Heart left ventricle (tissue), 16 donors: ENCODE results near the gene SIM2. TPM values are rescaled to one million over a fixed set of nuclear protein-coding genes. Genes with fewer than 3 reads are reported as not detected.
A peak's percentile ranks its signal among the peaks of the same experiment; 100 is the strongest.

ENCODE experiments used
- ATAC-seq, 4 donors: fragments of 200-7000 bp; cut with Tn5 transposase; one replicate each; pipeline ENCODE4 v1.9.1; 2020 to 2022; ENCODE audit warnings: moderate library complexity in 4 of 4, mild to moderate bottlenecking in 3 of 4, moderate number of reproducible peaks in 1 of 4
- DNase-seq, 5 donors: peaks; one replicate each; pipeline ENCODE4 v3.0.0-alpha.2; 2020
- H3K27ac ChIP-seq, 12 donors: fragments of 200-600 bp; sonication (generic) in 4 of 12; one replicate each; pipeline versions ENCODE4 v1.5.0 to v1.8.0; 2016 to 2022; ENCODE audit warnings: mild to moderate bottlenecking in 2 of 12
- H3K27me3 ChIP-seq, 9 donors: fragments of 200-600 bp; sonication (generic) in 2 of 9; one replicate each; pipeline versions ENCODE4 v1.5.1 to v1.8.0; 2016 to 2022; ENCODE audit warnings: mild to moderate bottlenecking in 3 of 9
- H3K36me3 ChIP-seq, 9 donors: fragments of 200-600 bp; sonication (generic) in 2 of 9; one replicate each; pipeline versions ENCODE4 v1.5.0 to v1.8.0; 2018 to 2022; ENCODE audit warnings: mild to moderate bottlenecking in 2 of 9
- H3K4me1 ChIP-seq, 12 donors: fragments of 200-600 bp; sonication (generic) in 4 of 12; one replicate each; pipeline versions ENCODE4 v1.5.0 to v1.8.0; 2016 to 2022; ENCODE audit warnings: mild to moderate bottlenecking in 3 of 12
- H3K4me3 ChIP-seq, 12 donors: fragments of 200-600 bp; sonication (generic) in 4 of 12; one replicate each; pipeline versions ENCODE4 v1.5.0 to v1.8.0; 2017 to 2022; ENCODE audit warnings: mild to moderate bottlenecking in 9 of 12, moderate library complexity in 4 of 12
- H3K9me3 ChIP-seq, 12 donors: fragments of 200-600 bp; sonication (generic) in 4 of 12; one replicate each; pipeline versions ENCODE4 v1.5.0 to v1.8.0; 2016 to 2022; ENCODE audit warnings: mild to moderate bottlenecking in 1 of 12
- POLR2A ChIP-seq, 2 donors: fragments of 450-650 bp; IDR thresholded peaks; one replicate each; pipeline ENCODE4 v1.6.1; 2017; ENCODE audit warnings: antibody characterized with exemption in 2 of 2, mild to moderate bottlenecking in 2 of 2, moderate library complexity in 2 of 2
- WGBS, 4 donors: extraction: QIAGEN DNeasy Blood & Tissue Kit in 2 of 4; methylation state at CpG; one replicate each; pipeline versions ENCODE4 v1.1.5 to v1.1.7; 2013 to 2018; 5-methylcytosine and 5-hydroxymethylcytosine counted together
- intact Hi-C, 10 donors: fragments of 100-400 bp; cut with DNase I; formaldehyde crosslinking; loops; one replicate each; pipeline versions ENCODE4 v1.11.1 to v1.14.2; 2022
- polyA plus RNA-seq, 2 donors: library from polyadenylated mRNA; stranded (reverse); fragments of 200-250 nt; gene quantifications; one replicate each; pipeline ENCODE4 v1.2.3, GENCODE V29; 2013
- total RNA-seq, 9 donors: library from RNA; depleted of rRNA in 2 of 9; stranded (reverse); fragments of >200 nt in 2 of 9; fragmentation: NEBNext Ultra II Directional in 3 of 9; extraction: Animal tissue kit (Norgen Biotek cat#: 25700) in 3 of 9; gene quantifications; one replicate each; pipeline versions ENCODE4 v1.1.0 to v1.2.4, GENCODE V29; 2016 to 2023
- TF ChIP-seq, protein P1 (sequence below), 12 donors: fragments of 200-600 bp; sonication (generic) in 4 of 12; IDR thresholded peaks; one replicate each; pipeline versions ENCODE4 v1.5.0 to v1.8.0; 2018 to 2022; ENCODE audit warnings: antibody characterized with exemption in 12 of 12, mild to moderate bottlenecking in 5 of 12
- donor health status: ischemic (EF 13 %, LVEDD 7.1; RV severe dilation, severe dysfunction).
- donor health status: healthy with polysubstance abuse.
- donor health status: DM: no; HTN: yes; CAD: no.
- donor health status: DM: no; HTN: no; CAD: no.
- donor health status: ischemic (EF 25% LVEDD 6.9; RV normal size, moderate dysfunction).
- donor health status: ischemic (EF 25% LVEDD 5.7; RV mildly dilated, moderate dysfunction).
- donor health status: healthy.
- donor health status: DM: yes; HTN: yes; CAD: no.
- donor health status: ischemic (EF 35%, LVEDD 5.7; RV mildly dilated, moderate dysfunction).
- donor health status: nonischemic (EF 11% LVEDD 7.7; RV severe dilation, severe dysfunction).
- donor health status: DM: yes; HTN: yes; CAD: no.
- donor health status: PGD.
- donor health status: ischemic (EF 29% LVEDD 5.4; RV normal size, mild dysfunction).
- donor health status: nonischemic (EF 23%, LVEDD 6.1; RV moderate dilation, normal function).

The SIM2 gene
- total and polyA plus RNA-seq, 11 donors = 0.01 to 0.88 (median 0.15) TPM; not detected in 8

DNA sequence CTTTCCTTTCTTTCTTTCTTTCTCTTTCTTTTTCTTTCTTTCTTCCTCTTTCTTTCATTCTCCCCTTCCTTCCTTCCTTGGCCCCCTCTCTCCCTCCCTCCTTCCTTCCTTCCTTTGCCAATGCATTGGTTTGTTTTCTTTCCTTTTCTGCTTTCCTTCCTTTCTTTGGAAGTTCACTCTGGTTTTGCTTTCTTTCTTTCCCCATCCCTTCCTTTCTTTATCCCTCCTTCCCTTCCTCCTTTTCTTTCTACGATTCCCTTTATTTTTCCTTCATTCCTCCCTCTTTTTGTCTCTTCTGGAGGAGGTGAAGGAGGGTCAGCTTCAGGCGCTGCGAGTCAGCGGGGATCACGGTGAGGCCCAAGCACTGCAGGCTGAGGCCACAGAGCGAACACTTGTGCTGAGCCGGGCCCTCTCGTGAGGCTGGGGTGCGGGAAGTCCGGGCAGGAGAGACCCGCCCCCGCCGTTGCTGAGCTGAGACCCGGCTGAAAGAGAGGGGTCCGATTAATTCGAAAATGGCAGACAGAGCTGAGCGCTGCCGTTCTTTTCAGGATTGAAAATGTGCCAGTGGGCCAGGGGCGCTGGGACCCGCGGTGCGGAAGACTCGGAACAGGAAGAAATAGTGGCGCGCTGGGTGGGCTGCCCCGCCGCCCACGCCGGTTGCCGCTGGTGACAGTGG is 1.5 kb downstream of the SIM2 start:
- Histone ChIP-seq H3K27me3 (peaks cover 89 to 100% (median 100%) of the 10 kb centered on the region in 9 donors), H3K4me1 (peaks cover 15 to 72% (median 49%) of the 10 kb centered on the region in 12 donors), H3K36me3 (no peaks in the 10 kb centered on the region), H3K4me3 (peak overlapping the region; percentile 12 to 56 (median 25)), H3K9me3 (no peaks in the 10 kb centered on the region), H3K27ac (no peak overlapping the region)
- DNase-seq (no peak), ATAC-seq (no peak)
- 2 to 5% (median 5%) methylated on average over 29 to 30 of the region's 30 CpGs for WGBS, 4 donors
- intact Hi-C loops = no loop called here
- TF ChIP-seq POLR2A (IDR thresholded peaks at IDR 0.05) = no peak
- TF ChIP-seq, protein P1, sequence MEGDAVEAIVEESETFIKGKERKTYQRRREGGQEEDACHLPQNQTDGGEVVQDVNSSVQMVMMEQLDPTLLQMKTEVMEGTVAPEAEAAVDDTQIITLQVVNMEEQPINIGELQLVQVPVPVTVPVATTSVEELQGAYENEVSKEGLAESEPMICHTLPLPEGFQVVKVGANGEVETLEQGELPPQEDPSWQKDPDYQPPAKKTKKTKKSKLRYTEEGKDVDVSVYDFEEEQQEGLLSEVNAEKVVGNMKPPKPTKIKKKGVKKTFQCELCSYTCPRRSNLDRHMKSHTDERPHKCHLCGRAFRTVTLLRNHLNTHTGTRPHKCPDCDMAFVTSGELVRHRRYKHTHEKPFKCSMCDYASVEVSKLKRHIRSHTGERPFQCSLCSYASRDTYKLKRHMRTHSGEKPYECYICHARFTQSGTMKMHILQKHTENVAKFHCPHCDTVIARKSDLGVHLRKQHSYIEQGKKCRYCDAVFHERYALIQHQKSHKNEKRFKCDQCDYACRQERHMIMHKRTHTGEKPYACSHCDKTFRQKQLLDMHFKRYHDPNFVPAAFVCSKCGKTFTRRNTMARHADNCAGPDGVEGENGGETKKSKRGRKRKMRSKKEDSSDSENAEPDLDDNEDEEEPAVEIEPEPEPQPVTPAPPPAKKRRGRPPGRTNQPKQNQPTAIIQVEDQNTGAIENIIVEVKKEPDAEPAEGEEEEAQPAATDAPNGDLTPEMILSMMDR (IDR thresholded peaks at IDR 0.05) = no peak

DNA sequence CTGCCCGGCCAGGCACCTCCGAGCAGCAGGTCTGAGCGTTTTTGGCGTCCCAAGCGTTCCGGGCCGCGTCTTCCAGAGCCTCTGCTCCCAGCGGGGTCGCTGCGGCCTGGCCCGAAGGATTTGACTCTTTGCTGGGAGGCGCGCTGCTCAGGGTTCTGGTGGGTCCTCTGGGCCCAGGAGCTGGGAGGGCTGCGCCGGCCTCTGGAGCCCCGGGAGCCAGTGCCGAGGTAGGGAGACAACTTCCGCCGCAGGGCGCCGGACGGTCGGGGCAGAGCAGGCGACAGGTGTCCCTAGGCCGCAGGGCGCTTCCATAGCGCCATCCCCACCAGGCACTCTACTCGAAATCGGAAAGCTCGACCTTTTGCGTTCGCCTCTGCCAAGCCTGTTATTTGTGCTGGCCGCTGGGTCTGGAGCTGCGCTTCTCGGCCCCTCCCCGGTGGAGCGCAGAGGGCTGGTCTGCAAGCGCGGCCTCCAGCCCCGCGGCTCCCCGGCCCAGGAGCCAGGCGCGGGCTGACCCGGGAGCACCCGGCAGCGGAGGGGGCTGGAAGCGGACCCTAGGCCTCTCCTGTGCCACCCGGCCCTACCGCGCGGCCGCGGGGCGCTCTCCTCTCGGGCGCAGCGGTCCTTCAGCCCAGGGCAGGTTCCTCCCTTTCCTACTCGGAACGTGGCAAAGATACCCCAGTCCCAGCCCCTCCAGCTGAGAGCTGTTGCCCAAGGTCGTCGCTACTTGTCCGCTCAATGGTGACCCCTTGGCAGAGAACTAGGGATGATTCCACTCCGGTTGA is 2.2 kb downstream of the SIM2 start:
- no peak for TF ChIP-seq POLR2A (IDR thresholded peaks at IDR 0.05)
- TF ChIP-seq, protein P1 (IDR thresholded peaks at IDR 0.05) = no peak
- Histone ChIP-seq H3K4me3 (peak overlapping the region; percentile 3 to 56 (median 25)), H3K27me3 (peaks cover 89 to 100% (median 100%) of the 10 kb centered on the region in 9 donors), H3K4me1 (peaks cover 15 to 74% (median 50%) of the 10 kb centered on the region in 12 donors), H3K9me3 (no peaks in the 10 kb centered on the region), H3K36me3 (no peaks in the 10 kb centered on the region), H3K27ac (no peak overlapping the region)
- WGBS, 4 donors = 2 to 3% (median 2%) methylated on average over 21 to 65 of the region's 65 CpGs
- DNase-seq = peak in 1 of 5 donors; percentile 24
- intact Hi-C loops = no loop called here
- ATAC-seq = peak in 2 of 4 donors; percentile 21 to 28

DNA sequence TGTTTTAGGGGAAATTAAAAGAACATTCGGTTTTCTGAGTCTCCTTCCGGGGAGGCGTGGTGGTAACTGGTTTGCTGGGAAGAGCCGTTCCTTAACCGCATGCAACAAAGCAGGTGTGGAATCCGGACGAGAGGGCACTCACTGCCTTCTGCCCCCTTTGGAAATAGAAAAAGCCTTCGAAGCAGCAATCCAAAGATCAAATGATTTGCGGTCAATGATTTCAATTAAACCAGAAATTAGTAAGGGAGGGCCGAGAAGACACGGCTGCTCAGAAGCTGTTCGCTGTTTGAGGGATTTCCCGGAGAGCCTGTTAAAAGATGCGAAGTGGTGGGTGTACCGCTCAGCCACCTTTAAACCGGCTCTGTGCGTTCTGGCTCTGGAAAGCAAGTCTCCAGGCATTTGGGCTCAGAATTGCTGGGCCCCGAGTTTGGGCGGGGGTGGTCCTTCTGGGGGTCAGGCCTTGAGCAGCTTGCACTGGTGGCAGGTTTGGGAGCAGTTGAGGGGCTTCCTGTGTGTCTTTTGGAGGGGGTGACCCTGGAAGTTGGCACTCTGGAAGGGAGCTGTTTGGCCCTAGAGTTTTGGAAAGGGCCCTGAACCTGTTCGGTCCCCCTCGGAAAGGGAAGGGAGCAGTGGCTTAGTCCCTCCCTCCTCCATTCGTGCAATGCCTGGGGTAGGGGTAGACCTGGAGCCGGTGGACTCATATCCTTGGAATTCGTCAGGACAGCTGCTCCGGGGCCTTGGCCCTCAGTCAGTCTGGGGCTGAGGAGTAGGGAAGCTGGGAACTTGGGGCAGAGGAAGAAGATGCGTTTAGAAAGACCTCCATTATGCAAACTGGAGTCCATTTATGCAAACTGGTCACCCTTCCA is 3.1 kb downstream of the SIM2 start:
- H3K27ac ChIP-seq = no peak overlapping the region
- DNase-seq (no peak), ATAC-seq (no peak)
- peaks cover 15 to 74% (median 51%) of the 10 kb centered on the region in 12 donors for H3K4me1 ChIP-seq
- peak overlapping the region in 6 of 12 donors; percentile 17 to 55 (median 28) for H3K4me3 ChIP-seq
- WGBS, 4 donors = 11 to 18% (median 15%) methylated on average over 26 of the region's 26 CpGs
- intact Hi-C loops = no loop called here
- H3K27me3 ChIP-seq = peaks cover 89 to 100% (median 100%) of the 10 kb centered on the region in 9 donors
- H3K36me3 ChIP-seq = no peaks in the 10 kb centered on the region
- TF ChIP-seq POLR2A (IDR thresholded peaks at IDR 0.05) = no peak
- TF ChIP-seq, protein P1 (IDR thresholded peaks at IDR 0.05) = no peak
- no peaks in the 10 kb centered on the region for H3K9me3 ChIP-seq
